SW 1271 (cell line): ENCODE measurements around the gene DKKL1.
"Not testable (repeated sequence)": the region's sequence is repeated elsewhere in the genome, so short reads cannot be mapped to it uniquely, and the experiment has no call there.

Experiments
- DNase-seq, 2 experiments: peaks; one replicate each; lab custom pipeline; 2025; lab: John Stamatoyannopoulos, UW

Gene DKKL1

GRCh38 chr19:49362048-49362928 is 1.4 kb upstream of the DKKL1 start, which contains the start of gene TEAD2:
TSS of gene TEAD2 (minus strand) at chr19:49362416. CDS start at chr19:49360075, 2,341 bp downstream.
- peak in 1 of 2 experiments; percentile 34 for DNase-seq

DNA sequence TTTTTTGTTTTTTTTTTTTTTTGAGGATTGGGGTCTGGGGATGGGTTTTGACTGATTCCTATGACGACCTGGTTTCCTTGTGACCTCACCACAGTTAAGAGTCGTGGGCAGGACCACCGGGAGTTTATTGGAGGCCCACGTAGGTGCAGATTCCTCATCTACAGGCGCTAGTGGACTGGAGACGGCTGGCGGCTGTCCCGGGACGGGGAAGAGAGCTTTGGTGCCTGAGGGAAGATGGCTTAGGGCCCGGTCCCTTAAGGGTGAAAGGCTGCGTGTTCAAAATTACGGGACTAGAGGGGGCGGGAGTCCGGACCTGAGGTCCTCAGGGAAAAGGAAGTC is 779 bp upstream of the DKKL1 start:
- DNase-seq: no peak

DNA sequence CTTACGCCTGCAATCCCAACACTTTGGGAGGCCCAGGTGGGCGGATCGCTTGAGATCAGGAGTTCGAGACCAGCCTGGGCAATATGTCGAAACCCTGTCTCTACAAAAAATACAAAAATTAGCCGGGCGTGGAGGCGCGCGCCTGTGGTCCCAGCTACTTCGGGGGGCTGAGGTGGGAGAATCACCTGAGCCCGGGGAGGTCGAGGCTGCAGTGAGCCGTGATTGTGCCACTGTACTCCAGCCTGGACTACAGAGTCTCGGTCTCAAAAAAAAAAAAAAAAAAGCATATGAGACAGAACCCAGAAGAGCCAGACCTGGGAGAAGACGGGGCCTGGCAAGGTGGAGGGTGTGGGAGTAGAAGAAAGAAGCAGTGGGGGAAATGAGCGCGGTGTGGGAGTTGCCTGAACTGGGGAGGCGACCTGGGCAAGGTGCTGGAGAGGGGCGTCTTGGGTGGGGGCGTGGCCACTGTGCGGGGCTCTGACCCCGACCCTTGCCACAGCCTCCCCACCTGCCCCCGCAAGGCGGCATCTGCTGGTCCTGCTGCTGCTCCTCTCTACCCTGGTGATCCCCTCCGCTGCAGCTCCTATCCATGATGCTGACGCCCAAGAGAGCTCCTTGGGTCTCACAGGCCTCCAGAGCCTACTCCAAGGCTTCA is 533 bp downstream of the DKKL1 start:
- no peak for DNase-seq

DNA sequence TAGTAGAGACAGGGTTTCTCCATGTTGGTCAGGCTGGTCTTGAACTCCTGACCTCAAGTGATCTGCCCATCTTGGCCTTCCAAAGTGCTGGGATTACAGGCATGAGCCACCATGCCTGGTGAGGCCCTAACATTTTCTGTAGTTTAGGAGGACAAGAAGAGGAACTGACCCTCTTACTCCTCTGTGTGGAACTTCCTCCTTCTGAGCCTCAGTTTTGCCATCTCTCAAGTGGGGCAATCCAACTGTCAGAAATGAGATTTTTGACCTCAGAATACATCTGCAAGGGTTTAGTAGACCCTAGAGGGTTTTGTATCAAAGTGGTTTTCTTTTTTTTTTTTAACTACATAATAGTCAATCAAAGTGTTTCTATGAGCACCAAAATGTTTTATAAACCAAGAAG is 2.4 kb downstream of the DKKL1 start:
- DNase-seq: no peak

- DNase-seq: no peak
Measured at GRCh38 chr19:49368711-49369358, 5.2 kb downstream of the DKKL1 start.

DNA sequence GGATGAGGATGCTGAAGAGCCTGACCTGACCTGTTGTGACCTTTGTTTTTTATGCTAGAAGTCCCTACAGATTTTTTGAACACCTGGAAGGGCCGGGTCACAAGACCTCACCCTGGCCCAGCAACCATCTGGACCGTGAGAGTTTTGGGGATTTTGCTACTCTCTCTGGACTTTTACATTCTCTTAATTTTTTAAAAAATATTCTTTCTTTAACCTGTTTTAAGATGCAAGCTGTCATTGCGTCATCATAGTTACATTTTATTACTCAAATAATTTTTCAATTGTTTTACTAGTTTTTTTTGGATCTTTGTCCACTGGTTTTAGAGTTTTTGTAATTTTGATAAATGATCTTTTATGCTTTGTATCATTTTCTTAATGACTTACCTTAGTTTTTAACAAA is 7.5 kb downstream of the DKKL1 start:
- DNase-seq: no peak

GRCh38 chr19:49373174-49373573 is 9.5 kb downstream of the DKKL1 start:
- DNase-seq: not testable (repeated sequence)

GRCh38 chr19:49374665-49375434 is 11.2 kb downstream of the DKKL1 start:
- no peak for DNase-seq

- DNase-seq: no peak
Measured at GRCh38 chr19:49378512-49378911, 14.8 kb downstream of the DKKL1 start.

GRCh38 chr19:49380391-49380790 is 16.7 kb downstream of the DKKL1 start:
- DNase-seq: no peak

GRCh38 chr19:49382639-49383038 is 19.0 kb downstream of the DKKL1 start:
- DNase-seq: no peak

- DNase-seq: no peak
Measured at GRCh38 chr19:49383599-49383998, 19.9 kb downstream of the DKKL1 start.

DNA sequence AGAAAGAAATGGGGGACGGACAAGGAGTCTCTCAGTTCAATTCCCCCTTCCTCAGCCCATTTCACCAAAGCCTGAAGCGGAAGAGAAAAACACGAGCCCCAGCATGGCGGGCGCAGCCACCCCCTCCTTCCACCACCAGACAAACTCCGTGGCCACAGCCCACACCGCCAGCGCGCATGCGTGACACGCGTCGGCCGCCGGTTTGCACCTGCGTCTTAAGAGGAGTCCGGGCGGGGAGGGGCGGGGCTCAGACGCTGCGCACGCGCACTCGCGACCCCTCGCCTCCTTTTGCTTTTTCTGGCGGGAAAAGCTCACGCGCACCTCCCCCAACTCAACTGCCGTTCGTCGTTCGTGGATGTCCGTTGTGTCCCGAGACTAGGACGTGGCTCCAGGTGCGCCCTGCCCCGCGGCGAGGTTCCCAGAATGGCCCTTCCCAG is 24.3 kb downstream of the DKKL1 start, which contains the start of gene KASH5:
Gene KASH5, plus strand, starts transcription at position 314 of the 437 bp plus-strand sequence. CDS start 2,635 bp downstream, outside the sequence.
- peak; percentile 57 to 86 for DNase-seq

GRCh38 chr19:49389406-49389805 is 25.7 kb downstream of the DKKL1 start:
- no peak for DNase-seq

DNA sequence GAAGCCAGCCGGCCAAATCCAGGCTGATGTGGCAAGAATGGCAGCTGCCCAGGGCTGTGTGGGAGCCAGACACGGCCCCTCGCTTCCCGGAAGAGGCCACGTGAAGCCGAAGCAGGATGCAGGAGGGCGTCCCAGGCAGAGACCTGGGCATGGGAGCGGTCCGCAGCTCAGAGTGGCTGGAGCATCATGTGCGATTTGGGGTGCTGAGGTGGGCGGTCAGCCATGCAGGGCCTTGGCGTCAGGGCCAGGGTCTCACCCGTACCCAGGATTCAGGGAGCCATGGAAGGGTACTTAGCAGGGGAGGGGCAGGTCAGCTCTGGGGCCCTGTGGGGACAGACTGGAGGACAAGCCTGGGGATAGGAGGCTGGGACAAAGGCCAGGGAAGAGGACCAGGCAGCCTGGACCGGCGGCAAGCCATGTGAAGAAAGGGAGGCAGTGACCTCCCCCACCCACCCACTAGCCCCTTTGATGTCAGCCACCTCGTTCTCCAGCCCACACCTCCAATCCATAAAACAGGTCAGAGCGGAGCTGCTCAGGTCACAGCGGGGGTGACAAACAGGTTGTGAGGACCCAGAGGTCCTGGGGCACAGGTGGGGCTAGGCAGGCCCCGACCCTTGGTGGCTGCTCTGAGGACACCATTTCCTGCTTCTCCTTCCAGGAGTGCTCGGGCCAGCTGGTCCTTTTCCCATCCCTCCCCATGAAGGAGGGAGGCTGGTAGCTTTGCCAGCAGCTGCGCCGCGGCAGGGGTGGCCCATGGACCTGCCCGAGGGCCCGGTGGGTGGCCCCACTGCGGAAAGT is 26.7 kb downstream of the DKKL1 start:
- DNase-seq: no peak

- DNase-seq: no peak
Measured at GRCh38 chr19:49390929-49391359, 27.3 kb downstream of the DKKL1 start.

DNA sequence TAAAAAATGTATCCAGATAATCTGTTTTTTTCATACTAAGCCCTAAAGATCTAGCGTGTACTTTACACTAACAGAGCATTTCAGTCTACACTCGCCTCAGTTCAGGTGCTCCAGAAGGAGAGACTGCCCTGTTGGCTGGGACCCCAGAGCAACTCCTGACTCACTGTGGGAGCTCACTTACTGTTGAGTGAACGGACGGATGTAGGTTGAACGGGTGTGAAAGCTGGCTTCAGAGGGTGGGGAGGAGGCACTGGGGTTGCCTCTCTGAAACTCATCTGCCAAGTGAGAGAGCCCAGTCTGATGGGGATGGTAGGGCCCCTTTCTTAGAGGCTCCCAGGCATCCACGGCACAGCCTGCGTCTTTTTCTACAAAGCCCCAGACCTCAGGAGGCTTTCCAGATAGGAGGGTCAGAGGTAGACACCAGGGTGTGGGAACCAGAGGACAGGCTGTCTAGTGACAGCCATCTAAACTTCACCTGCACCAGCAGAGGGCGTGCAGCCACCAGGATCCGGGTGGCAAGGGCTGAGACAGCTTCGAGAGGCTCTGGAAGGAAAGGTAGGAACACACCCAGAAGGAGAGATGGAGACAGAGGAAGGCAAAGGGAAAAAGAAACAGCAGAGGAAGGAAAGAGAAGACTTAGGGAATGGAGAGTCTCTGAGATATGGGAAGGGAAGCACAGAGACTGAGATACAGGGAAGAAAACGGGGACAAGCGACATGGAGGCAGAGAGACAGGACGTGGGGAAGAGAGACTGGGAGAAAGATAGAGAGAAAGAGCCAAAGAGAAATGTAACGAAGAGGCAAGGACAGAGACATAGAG is 28.1 kb downstream of the DKKL1 start:
- DNase-seq: peak; percentile 13 to 60

DNA sequence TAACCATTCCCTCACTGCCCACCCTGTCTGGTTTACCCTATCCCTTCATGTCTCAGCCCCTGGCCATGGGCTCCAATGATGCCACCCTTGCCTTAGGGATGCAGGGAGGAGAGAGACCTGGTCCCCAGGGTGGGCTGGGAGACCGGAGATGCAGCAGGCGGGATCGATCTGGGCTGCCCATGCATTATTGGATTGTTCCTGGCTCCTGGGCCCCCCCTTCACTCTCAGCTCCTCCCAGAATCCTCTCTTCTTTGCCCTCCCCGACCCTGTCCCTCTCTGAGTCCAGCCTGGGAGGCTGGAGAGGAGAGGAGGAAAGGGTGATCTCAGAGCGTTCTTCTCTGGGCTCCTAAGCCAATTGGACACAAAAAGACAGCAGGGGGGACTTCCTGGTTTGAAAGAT is 30.2 kb downstream of the DKKL1 start:
- DNase-seq: no peak

GRCh38 chr19:49395581-49396407 is 32.1 kb downstream of the DKKL1 start:
- DNase-seq: no peak
